Activated CD4-positive, alpha-beta memory T cell treated with anti-CD3 and anti-CD28 coated beads for 36 hours (primary cell): ENCODE data around the gene LIMCH1. TPM values are rescaled to one million over a fixed set of nuclear protein-coding genes. Genes with fewer than 3 reads are reported as not detected.

Source experiments
- total RNA-seq, 2 experiments: library from RNA; stranded (reverse); gene quantifications; one replicate each; pipeline ENCODE4 v1.2.3, GENCODE V29; 2021

Gene LIMCH1
- total RNA-seq, 2 experiments from 2014 or later: not detected

Other genes with a start within 250 kb of the LIMCH1 start
- not detected for gene PHOX2B, start 210.6 kb downstream of the LIMCH1 start, total RNA-seq